PC-3 (cell line): ENCODE data around the gene SPRING1. TPM values are rescaled to one million over a fixed set of nuclear protein-coding genes. Genes with fewer than 3 reads are reported as not detected.

Source experiments
- ATAC-seq: fragments of 200-7000 bp; cut with Tn5 transposase; 2 replicates; pipeline ENCODE4 v1.9.1; 2020; ENCODE audit warnings: mild to moderate bottlenecking, moderate library complexity
- Bru-seq: library from RNA; stranded (reverse); fragments of 400-500 nt; gene quantifications from one replicate; lab custom pipeline; 2021; lab: Mats Ljungman, UMichigan
- BruChase-seq, 2 experiments: library from RNA; stranded (reverse); fragments of 400-500 nt; gene quantifications; one replicate each; lab custom pipeline; 2021; lab: Mats Ljungman, UMichigan
- BruUV-seq: library from RNA; stranded (reverse); fragments of 400-500 nt; replicated peaks from 2 replicates; lab custom pipeline; 2021; lab: Mats Ljungman, UMichigan
- CTCF ChIA-PET: fragments of 300-600 bp; sonication (Branson Sonifier 250); formaldehyde crosslinking; loops from one replicate; lab custom pipeline; 2022; ENCODE audit warnings: antibody characterized with exemption; lab: Charles Lee
- POLR2A ChIA-PET: fragments of 300-600 bp; sonication (Branson Sonifier 250); formaldehyde crosslinking; loops from one replicate; lab custom pipeline; 2022; ENCODE audit warnings: antibody characterized with exemption; ENCODE audit not compliant: unreplicated experiment; lab: Charles Lee
- DNase-seq: peaks from one replicate; pipeline ENCODE4 v3.0.0-alpha.2; 2015
- H2AFZ ChIP-seq: fragments of 300-600 bp; sonication (generic); 2 replicates; pipeline ENCODE4 v1.6.0; 2016; ENCODE audit warnings: antibody characterized with exemption, low read length
- H3F3A ChIP-seq: fragments of 300-600 bp; sonication (generic); one replicate; pipeline ENCODE4 v1.6.0; 2017; ENCODE audit warnings: antibody characterized with exemption, low read length, control low read depth, mild to moderate bottlenecking; ENCODE audit not compliant: unreplicated experiment
- H3K27ac ChIP-seq: fragments of 300-600 bp; sonication (generic); 2 replicates; pipeline ENCODE4 v1.5.1; 2016; ENCODE audit warnings: mild to moderate bottlenecking, low read length
- H3K27me3 ChIP-seq: fragments of 300-600 bp; sonication (generic); 2 replicates; pipeline ENCODE4 v1.6.1; 2016; ENCODE audit warnings: low read length, mixed read lengths
- H3K36me3 ChIP-seq: fragments of 300-600 bp; sonication (generic); 2 replicates; pipeline ENCODE4 v1.6.1; 2016; ENCODE audit warnings: low read depth, mixed run types, low read length, mixed read lengths
- H3K4me1 ChIP-seq: fragments of 300-600 bp; sonication (generic); 2 replicates; pipeline ENCODE4 v1.5.1; 2016; ENCODE audit warnings: low read length; ENCODE audit not compliant: insufficient read depth
- H3K4me2 ChIP-seq: fragments of 300-600 bp; sonication (generic); 2 replicates; pipeline ENCODE4 v1.6.0; 2016; ENCODE audit warnings: low read length
- H3K4me3 ChIP-seq: fragments of 300-600 bp; sonication (generic); 2 replicates; pipeline ENCODE4 v1.5.1; 2016; ENCODE audit warnings: mild to moderate bottlenecking, low read length, mixed read lengths
- H3K79me2 ChIP-seq: fragments of 300-600 bp; sonication (generic); 2 replicates; pipeline ENCODE4 v1.6.1; 2017; ENCODE audit warnings: low read length, mixed read lengths
- H3K9ac ChIP-seq: fragments of 300-600 bp; sonication (generic); 2 replicates; pipeline ENCODE4 v1.6.0; 2016; ENCODE audit warnings: mild to moderate bottlenecking, low read length
- H3K9me2 ChIP-seq: fragments of 300-600 bp; sonication (generic); replicated peaks from 2 replicates; pipeline ENCODE4 v1.6.1; 2016; ENCODE audit warnings: mixed run types, low read length, mixed read lengths
- H3K9me3 ChIP-seq: fragments of 300-600 bp; sonication (generic); 2 replicates; pipeline ENCODE4 v1.6.1; 2016; ENCODE audit warnings: low read length, mixed read lengths
- H4K20me1 ChIP-seq: fragments of 300-600 bp; sonication (generic); 2 replicates; pipeline ENCODE4 v1.6.1; 2016; ENCODE audit warnings: low read length, mixed read lengths
- CTCF ChIP-seq: fragments of 300-600 bp; sonication (generic); conservative IDR thresholded peaks from 2 replicates; pipeline ENCODE4 v1.5.1; 2017; ENCODE audit warnings: antibody characterized with exemption, low read depth, mild to moderate bottlenecking, low read length
- EZH2 ChIP-seq: fragments of 300-600 bp; sonication (generic); IDR thresholded peaks from one replicate; pipeline ENCODE4 v1.6.1; 2017; ENCODE audit warnings: antibody characterized with exemption, mild to moderate bottlenecking, low read length; ENCODE audit not compliant: unreplicated experiment
- EZH2phosphoT487 ChIP-seq: fragments of 300-600 bp; sonication (generic); IDR thresholded peaks from 2 replicates; pipeline ENCODE4 v1.6.1; 2018; ENCODE audit warnings: mild to moderate bottlenecking, antibody characterized with exemption, low read length, borderline replicate concordance
- intact Hi-C: fragments of 100-400 bp; cut with micrococcal nuclease; formaldehyde crosslinking; loops from 2 replicates; pipeline ENCODE4 v1.9.0; 2023
- long read RNA-seq: library from polyadenylated mRNA; unstranded; transcript quantifications from one replicate; pipeline ENCODE4 v2.0.0, GENCODE V29; 2021; ENCODE audit not compliant: unreplicated experiment
- total RNA-seq: library from RNA; depleted of rRNA; stranded (reverse); fragments of >200 nt; gene quantifications from 2 replicates; pipeline ENCODE4 v1.2.3, GENCODE V29; 2014; rRNA removed

Gene SPRING1
- total RNA-seq (33.4 and 45.2 TPM in 2 replicates), Bru-seq, nascent RNA (percentile 80 among the genes with signal in this experiment), BruChase-seq, experiment 1, labeled RNA remaining after a 6-hour chase (percentile 96 among the genes with signal in this experiment), BruChase-seq, experiment 2, labeled RNA remaining after a 2-hour chase (percentile 90 among the genes with signal in this experiment)
- long read RNA-seq, full-length matches to known transcripts, result 110 of 153 reads
- long read RNA-seq, partial matches to known transcripts, result 2 of 153 reads
- long read RNA-seq, other reads (novel, unspliced or antisense), result 41 of 153 reads

DNA sequence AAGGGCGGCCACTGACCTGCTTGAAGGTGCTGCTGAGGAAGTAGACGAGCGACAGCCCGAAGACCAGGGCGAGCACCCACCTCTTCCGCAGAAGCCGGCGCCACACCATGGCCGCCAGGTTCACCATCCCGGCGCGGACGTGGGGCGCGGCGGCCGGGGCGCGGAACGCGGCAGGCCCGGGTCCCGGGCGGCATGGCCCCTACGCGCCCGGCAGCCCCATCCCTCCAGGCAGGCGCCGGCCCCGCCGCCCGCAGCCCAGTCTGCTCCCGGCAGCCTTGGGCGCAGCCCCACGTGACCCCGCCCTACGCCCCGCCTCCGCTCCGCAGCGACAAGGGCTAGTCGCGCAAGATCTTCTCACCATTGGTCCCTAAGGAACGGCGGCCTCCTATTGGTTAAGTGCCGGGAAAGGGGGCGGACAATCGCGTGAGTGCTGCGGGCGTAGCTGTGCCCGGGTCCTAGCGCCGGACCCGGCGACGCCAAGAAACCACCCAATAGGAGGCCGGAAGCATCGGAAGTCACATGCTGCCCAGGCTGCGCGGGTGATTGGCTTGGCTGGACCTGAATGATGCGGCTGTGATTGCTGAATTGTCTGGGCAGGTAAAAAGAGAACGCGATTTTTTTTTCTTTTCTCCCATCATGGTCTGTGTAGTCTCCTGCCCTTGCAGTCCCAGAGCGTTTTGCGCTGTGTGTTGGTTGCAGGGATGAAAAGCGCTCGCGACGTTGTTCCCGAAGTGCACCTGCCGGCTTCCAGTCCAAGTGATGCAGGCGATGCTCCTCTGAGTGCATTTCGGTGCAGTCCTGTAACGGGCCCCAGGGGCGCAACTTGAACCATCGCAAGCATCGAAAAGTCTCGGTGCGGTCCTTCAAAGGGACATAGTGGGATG, at the start of gene SPRING1, which contains the start of gene RNFT2:
TSS of gene SPRING1 (minus strand) at position 296 of the 884 bp plus-strand sequence. CDS start at position 127, 169 bp downstream.
TSS of gene RNFT2 (plus strand) at position 542 of the 884 bp plus-strand sequence. CDS start 2,183 bp downstream, outside the sequence.
- H3K27me3 ChIP-seq, result no peaks in the 10 kb centered on the region
- intact Hi-C loops, result loop anchor here (1.0 to 5.0 kb wide), 5 partner anchors 81 to 219 kb away; no protein-coding TSS in a partner anchor
- H2AFZ ChIP-seq, result peak within 1 kb of the TSS; percentile 84
- DNase-seq (peak; percentile 99), ATAC-seq (peak; percentile 88)
- H3K9me3 ChIP-seq, result no peaks in the 10 kb centered on the region
- H3K9ac ChIP-seq, result peak within 1 kb of the TSS; percentile 79
- peak within 1 kb of the TSS; percentile 97 for H3K4me3 ChIP-seq
- BruUV-seq, result TSS peak; percentile 81
- ChIA-PET CTCF (interaction anchor here (0.6 kb wide), 1 partner anchor 14 kb away, joined by 4 read pairs; no protein-coding TSS in a partner anchor), POLR2A (no interaction called here)
- TF ChIP-seq EZH2phosphoT487, result no peak
- no peak for TF ChIP-seq EZH2
- 0 out of 2 replicates have a peak, but pooled peaks have one; percentile 21 for TF ChIP-seq CTCF
- H3K9me2 ChIP-seq, result no peaks in the 10 kb centered on the region
- H3K4me1 ChIP-seq, result peaks cover 35% of the 10 kb centered on the region
- H4K20me1 ChIP-seq, result peaks cover 12% of the 10 kb centered on the region
- H3F3A ChIP-seq, result no peaks in the 10 kb centered on the region
- no peak within 1 kb of the TSS for H3K27ac ChIP-seq
- peaks cover 11% of the 10 kb centered on the region for H3K36me3 ChIP-seq
- H3K4me2 ChIP-seq, result peak within 1 kb of the TSS; percentile 99
- H3K79me2 ChIP-seq, result peaks cover 40% of the 10 kb centered on the region

DNA sequence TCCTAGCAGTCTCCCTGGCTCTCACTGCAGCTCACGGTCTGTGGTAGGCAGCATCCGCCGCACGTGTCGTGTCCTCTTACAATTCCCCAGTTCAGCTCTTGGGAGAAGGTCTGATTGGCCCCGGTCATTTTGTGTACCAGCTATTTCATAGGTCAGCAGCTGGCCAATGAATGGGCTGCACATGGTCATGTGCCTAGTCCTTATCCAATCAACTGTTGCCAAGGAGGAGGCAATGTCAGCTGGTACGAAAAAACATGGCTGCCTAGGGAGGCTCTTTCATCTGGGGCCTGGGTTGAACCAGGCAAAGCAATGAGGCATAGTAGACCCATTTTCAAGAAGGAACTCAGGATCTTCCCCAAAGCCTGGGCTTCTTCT, 46.4 kb upstream of the SPRING1 start:
- Histone ChIP-seq H3K9me2 (no peaks in the 10 kb centered on the region), H3K9ac (no peak overlapping the region), H4K20me1 (no peaks in the 10 kb centered on the region), H3K4me2 (no peak overlapping the region), H3K27ac (no peak overlapping the region), H3K79me2 (no peaks in the 10 kb centered on the region), H2AFZ (no peak overlapping the region), H3K9me3 (no peaks in the 10 kb centered on the region), H3K27me3 (no peaks in the 10 kb centered on the region), H3K4me3 (no peak overlapping the region), H3K36me3 (no peaks in the 10 kb centered on the region), H3F3A (no peaks in the 10 kb centered on the region), H3K4me1 (no peaks in the 10 kb centered on the region)
- intact Hi-C loops, result no loop called here
- ChIA-PET POLR2A (no interaction called here), CTCF (no interaction called here)
- TF ChIP-seq CTCF (no peak), EZH2phosphoT487 (no peak), EZH2 (no peak)
- no TSS peak for BruUV-seq
- DNase-seq (peak; percentile 20), ATAC-seq (no peak)
